Astrocyte (in vitro differentiated cells and primary cell): ENCODE data around the gene SLC38A9. TPM values are rescaled to one million over a fixed set of nuclear protein-coding genes. Genes with fewer than 3 reads are reported as not detected.

Source experiments
- DNase-seq: peaks from one replicate; pipeline ENCODE4 v3.0.0-alpha.2; 2010; ENCODE audit warnings: low read depth
- FAIRE-seq: peaks from 2 replicates; lab custom pipeline; 2011; peaks lifted over from hg19 to GRCh38; lab: Jason Lieb, UNC
- H2AFZ ChIP-seq: 2 replicates; pipeline ENCODE4 v1.6.0; 2012; ENCODE audit warnings: low read depth, low read length, inconsistent platforms
- H3K27ac ChIP-seq: 2 replicates; pipeline ENCODE4 v1.5.1; 2011; ENCODE audit warnings: low read depth, low read length, inconsistent platforms
- H3K27me3 ChIP-seq: 2 replicates; pipeline ENCODE4 v1.6.0; 2011; ENCODE audit warnings: low read length, inconsistent platforms; ENCODE audit not compliant: insufficient read depth
- H3K36me3 ChIP-seq: 2 replicates; pipeline ENCODE4 v1.5.1; 2011; ENCODE audit warnings: low read length, inconsistent platforms; ENCODE audit not compliant: insufficient read depth
- H3K4me1 ChIP-seq: 2 replicates; pipeline ENCODE4 v1.5.1; 2011; ENCODE audit warnings: low read length, inconsistent platforms; ENCODE audit not compliant: insufficient read depth
- H3K4me2 ChIP-seq: 2 replicates; pipeline ENCODE4 v1.6.0; 2012; ENCODE audit warnings: low read length, inconsistent platforms
- H3K4me3 ChIP-seq: 2 replicates; pipeline ENCODE4 v1.5.1; 2011; ENCODE audit warnings: low read depth, mild to moderate bottlenecking, low read length, inconsistent platforms; ENCODE audit not compliant: insufficient read depth
- H3K79me2 ChIP-seq: 2 replicates; pipeline ENCODE4 v1.6.0; 2012; ENCODE audit warnings: mild to moderate bottlenecking, low read length, inconsistent platforms; ENCODE audit not compliant: insufficient read depth
- H3K9ac ChIP-seq: 2 replicates; pipeline ENCODE4 v1.6.0; 2012; ENCODE audit warnings: mild to moderate bottlenecking, low read length, inconsistent platforms
- H3K9me3 ChIP-seq: 2 replicates; pipeline ENCODE4 v1.5.1; 2012; ENCODE audit warnings: low read depth, mild to moderate bottlenecking, low read length, inconsistent platforms; ENCODE audit not compliant: insufficient read depth
- H4K20me1 ChIP-seq: 2 replicates; pipeline ENCODE4 v1.6.0; 2012; ENCODE audit warnings: low read length, inconsistent platforms; ENCODE audit not compliant: insufficient read depth
- H3K27ac Mint-ChIP-seq: one replicate; pipeline ENCODE4 v1.8.0; 2021; ENCODE audit warnings: mild to moderate bottlenecking, mixed read lengths; ENCODE audit not compliant: unreplicated experiment
- H3K27me3 Mint-ChIP-seq: one replicate; pipeline ENCODE4 v1.8.0; 2021; ENCODE audit warnings: low read depth, mixed read lengths; ENCODE audit not compliant: unreplicated experiment
- H3K36me3 Mint-ChIP-seq: one replicate; pipeline ENCODE4 v1.8.0; 2021; ENCODE audit warnings: low read depth, mixed read lengths; ENCODE audit not compliant: unreplicated experiment
- H3K4me1 Mint-ChIP-seq: one replicate; pipeline ENCODE4 v1.8.0; 2021; ENCODE audit warnings: low read depth, mixed read lengths; ENCODE audit not compliant: unreplicated experiment
- H3K4me3 Mint-ChIP-seq: one replicate; pipeline ENCODE4 v1.8.0; 2021; ENCODE audit warnings: mild to moderate bottlenecking, moderate library complexity, mixed read lengths; ENCODE audit not compliant: unreplicated experiment
- H3K9me3 Mint-ChIP-seq: one replicate; pipeline ENCODE4 v1.8.0; 2021; ENCODE audit warnings: mild to moderate bottlenecking, mixed read lengths; ENCODE audit not compliant: unreplicated experiment
- CTCF ChIP-seq: IDR thresholded peaks from 2 replicates; pipeline ENCODE4 v1.5.1; 2011; ENCODE audit warnings: low read depth, mild to moderate bottlenecking, inconsistent platforms, low read length, moderate library complexity; ENCODE audit not compliant: insufficient read depth
- EZH2 ChIP-seq: IDR thresholded peaks from 2 replicates; pipeline ENCODE4 v1.6.1; 2012; ENCODE audit warnings: mild to moderate bottlenecking, low read length, inconsistent platforms; ENCODE audit not compliant: insufficient read depth
- total RNA-seq: library from RNA; stranded (reverse); gene quantifications from 2 replicates; pipeline ENCODE4 v1.2.1, GENCODE V29; 2021

The SLC38A9 gene
- total RNA-seq, 1 donor from 2014 or later = 30.0 TPM

GRCh38 chr5:55638051-55638450, 74.1 kb downstream of the SLC38A9 start:
- TF ChIP-seq EZH2 (no peak), CTCF (no peak)
- Histone ChIP-seq H3K9me3 (no peaks in the 10 kb centered on the region), H3K4me1 (peaks cover 13% of the 10 kb centered on the region), H3K36me3 (no peaks in the 10 kb centered on the region), H3K27ac (no peak overlapping the region), H3K9ac (no peak overlapping the region), H3K79me2 (no peaks in the 10 kb centered on the region), H3K27me3 (no peaks in the 10 kb centered on the region), H3K4me2 (no peak overlapping the region), H4K20me1 (no peaks in the 10 kb centered on the region), H2AFZ (no peak overlapping the region), H3K4me3 (no peak overlapping the region)
- no peaks in the 10 kb centered on the region for H3K27me3 Mint-ChIP-seq
- no peak overlapping the region for H3K4me3 Mint-ChIP-seq
- no peak for DNase-seq
- FAIRE-seq = no peak
- peaks cover 30% of the 10 kb centered on the region for H3K4me1 Mint-ChIP-seq
- H3K9me3 Mint-ChIP-seq = no peaks in the 10 kb centered on the region
- H3K36me3 Mint-ChIP-seq = peaks cover 2% of the 10 kb centered on the region
- H3K27ac Mint-ChIP-seq = no peak overlapping the region

GRCh38 chr5:55636683-55637082, 75.4 kb downstream of the SLC38A9 start:
- H3K27ac Mint-ChIP-seq = peak overlapping the region; percentile 93
- Histone ChIP-seq H3K36me3 (no peaks in the 10 kb centered on the region), H3K27me3 (no peaks in the 10 kb centered on the region), H3K27ac (no peak overlapping the region), H3K9ac (no peak overlapping the region), H3K4me2 (no peak overlapping the region), H3K4me3 (no peak overlapping the region), H3K9me3 (no peaks in the 10 kb centered on the region), H4K20me1 (no peaks in the 10 kb centered on the region), H3K79me2 (no peaks in the 10 kb centered on the region), H2AFZ (no peak overlapping the region), H3K4me1 (peaks cover 13% of the 10 kb centered on the region)
- H3K27me3 Mint-ChIP-seq = no peaks in the 10 kb centered on the region
- peaks cover 29% of the 10 kb centered on the region for H3K4me1 Mint-ChIP-seq
- TF ChIP-seq EZH2 = no peak
- TF ChIP-seq CTCF = no peak
- H3K36me3 Mint-ChIP-seq = peaks cover 4% of the 10 kb centered on the region
- FAIRE-seq (no peak), DNase-seq (no peak)
- no peak overlapping the region for H3K4me3 Mint-ChIP-seq
- no peaks in the 10 kb centered on the region for H3K9me3 Mint-ChIP-seq

- Histone ChIP-seq H3K27ac (no peak overlapping the region), H4K20me1 (no peaks in the 10 kb centered on the region), H3K4me3 (no peak overlapping the region), H3K9ac (no peak overlapping the region), H3K36me3 (no peaks in the 10 kb centered on the region), H3K4me2 (no peak overlapping the region), H2AFZ (no peak overlapping the region), H3K4me1 (peaks cover 13% of the 10 kb centered on the region), H3K9me3 (no peaks in the 10 kb centered on the region), H3K27me3 (no peaks in the 10 kb centered on the region), H3K79me2 (no peaks in the 10 kb centered on the region)
- H3K27me3 Mint-ChIP-seq = no peaks in the 10 kb centered on the region
- no peak for FAIRE-seq
- no peak overlapping the region for H3K4me3 Mint-ChIP-seq
- peaks cover 4% of the 10 kb centered on the region for H3K36me3 Mint-ChIP-seq
- peaks cover 29% of the 10 kb centered on the region for H3K4me1 Mint-ChIP-seq
- peak overlapping the region; percentile 93 for H3K27ac Mint-ChIP-seq
- no peak for DNase-seq
- TF ChIP-seq CTCF = no peak
- no peak for TF ChIP-seq EZH2
- H3K9me3 Mint-ChIP-seq = no peaks in the 10 kb centered on the region
These were observed 75.9 kb downstream of the SLC38A9 start for GRCh38 chr5:55636177-55636576.
